SU-DHL-6 (cell line): ENCODE measurements around the gene MUC20.

Experiments
- EZH2phosphoT487 ChIP-seq: fragments of 200-600 bp; sonication (generic), shearing (Covaris generic); conservative IDR thresholded peaks from 2 replicates; pipeline ENCODE4 v1.6.1; 2018; ENCODE audit warnings: mild to moderate bottlenecking, antibody characterized with exemption, low read length, moderate library complexity, mixed read lengths
- TF ChIP-seq, protein P1 (sequence below): fragments of 200-600 bp; sonication (generic); IDR thresholded peaks from one replicate; pipeline ENCODE4 v1.5.1; 2017; ENCODE audit warnings: antibody characterized with exemption, mild to moderate bottlenecking, low read length, moderate library complexity; ENCODE audit not compliant: insufficient read depth, poor library complexity, severe bottlenecking

DNA sequence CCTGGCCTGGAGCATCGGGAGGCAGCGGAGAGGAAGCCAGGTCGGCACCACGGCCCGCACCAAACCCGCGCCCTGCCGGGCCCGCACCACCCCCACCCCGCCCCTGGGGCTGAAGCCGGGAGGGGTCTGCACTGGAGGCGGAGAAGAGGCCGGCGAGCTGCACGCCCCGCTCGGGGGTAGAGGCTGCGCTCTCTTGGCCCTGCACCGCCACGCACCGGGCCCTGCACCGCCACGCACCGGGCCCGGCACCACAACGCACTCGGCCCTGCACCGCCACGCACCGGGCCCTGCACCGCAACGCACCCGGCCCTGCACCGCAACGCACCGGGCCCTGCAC is 41.4 kb downstream of the MUC20 start:
- TF ChIP-seq, protein P1, sequence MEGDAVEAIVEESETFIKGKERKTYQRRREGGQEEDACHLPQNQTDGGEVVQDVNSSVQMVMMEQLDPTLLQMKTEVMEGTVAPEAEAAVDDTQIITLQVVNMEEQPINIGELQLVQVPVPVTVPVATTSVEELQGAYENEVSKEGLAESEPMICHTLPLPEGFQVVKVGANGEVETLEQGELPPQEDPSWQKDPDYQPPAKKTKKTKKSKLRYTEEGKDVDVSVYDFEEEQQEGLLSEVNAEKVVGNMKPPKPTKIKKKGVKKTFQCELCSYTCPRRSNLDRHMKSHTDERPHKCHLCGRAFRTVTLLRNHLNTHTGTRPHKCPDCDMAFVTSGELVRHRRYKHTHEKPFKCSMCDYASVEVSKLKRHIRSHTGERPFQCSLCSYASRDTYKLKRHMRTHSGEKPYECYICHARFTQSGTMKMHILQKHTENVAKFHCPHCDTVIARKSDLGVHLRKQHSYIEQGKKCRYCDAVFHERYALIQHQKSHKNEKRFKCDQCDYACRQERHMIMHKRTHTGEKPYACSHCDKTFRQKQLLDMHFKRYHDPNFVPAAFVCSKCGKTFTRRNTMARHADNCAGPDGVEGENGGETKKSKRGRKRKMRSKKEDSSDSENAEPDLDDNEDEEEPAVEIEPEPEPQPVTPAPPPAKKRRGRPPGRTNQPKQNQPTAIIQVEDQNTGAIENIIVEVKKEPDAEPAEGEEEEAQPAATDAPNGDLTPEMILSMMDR: no peak
- no peak for TF ChIP-seq EZH2phosphoT487
